Mucosa of descending colon (tissue), 3 donors: ENCODE data around the gene KIF16B. TPM values are rescaled to one million over a fixed set of nuclear protein-coding genes. Genes with fewer than 3 reads are reported as not detected.

Experiments
- ATAC-seq: fragments of 200-7000 bp; cut with Tn5 transposase; one replicate; pipeline ENCODE4 v1.9.1; 2020; ENCODE audit warnings: mild to moderate bottlenecking, moderate library complexity
- DNase-seq, 3 donors: peaks; one replicate each; pipeline ENCODE4 v3.0.0-alpha.2; 2020
- H3K36me3 ChIP-seq: fragments of 200-600 bp; one replicate; pipeline ENCODE4 v1.8.0; 2021; ENCODE audit warnings: low read depth, mild to moderate bottlenecking
- H3K4me1 ChIP-seq: fragments of 200-600 bp; one replicate; pipeline ENCODE4 v1.8.0; 2021; ENCODE audit warnings: low read depth, mild to moderate bottlenecking
- H3K4me3 ChIP-seq: fragments of 200-600 bp; one replicate; pipeline ENCODE4 v1.8.0; 2021; ENCODE audit warnings: mild to moderate bottlenecking
- H3K9me3 ChIP-seq: fragments of 200-600 bp; one replicate; pipeline ENCODE4 v1.8.0; 2021; ENCODE audit warnings: mild to moderate bottlenecking
- intact Hi-C, 2 donors: fragments of 100-400 bp; cut with DNase I in 1 of 2; cut with micrococcal nuclease in 1 of 2; formaldehyde crosslinking; loops; one replicate each; pipeline versions ENCODE4 v1.11.0 to v1.11.1; 2022; cut with DNase I, micrococcal nuclease
- total RNA-seq, 3 donors: library from RNA; stranded (reverse); fragmentation: NEBNext Ultra II Directional in 2 of 3; extraction: Animal tissue kit (Norgen Biotek cat#: 25700) in 2 of 3; gene quantifications; one replicate each; pipeline versions ENCODE4 v1.2.1 to v1.2.4, GENCODE V29; 2021 to 2023
- TF ChIP-seq, protein P1 (sequence below): fragments of 200-600 bp; IDR thresholded peaks from one replicate; pipeline ENCODE4 v1.8.0; 2022; ENCODE audit warnings: antibody characterized with exemption, mild to moderate bottlenecking
- donor health status: DM: no; HTN: no; CAD: no; lungs with moderate emphysema.
- donor health status: DM: no; HTN: no; CAD: no.
- donor health status: DM: no; HTN: yes; CAD: no.

The KIF16B gene
- total RNA-seq, 3 donors from 2014 or later = 48.5 to 81.7 (median 65.1) TPM

DNA sequence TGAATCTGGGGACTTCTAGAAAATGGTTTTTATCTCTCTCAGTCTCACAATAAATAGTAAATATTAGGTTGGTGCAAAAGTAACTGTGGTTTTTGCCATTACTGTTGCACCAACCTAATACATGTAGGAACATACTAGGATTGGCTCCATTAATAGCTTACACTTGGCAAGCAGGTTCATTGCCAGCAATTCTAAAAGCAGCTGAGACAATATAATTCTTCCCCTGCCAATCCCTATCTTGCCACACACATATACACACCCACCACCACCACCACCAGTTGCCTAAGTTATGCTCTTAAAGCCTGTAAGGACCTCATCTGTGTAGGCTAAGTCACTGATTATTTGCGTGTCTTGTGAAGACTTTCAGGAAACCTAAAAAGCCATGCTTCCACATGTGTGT, 145.1 kb downstream of the KIF16B start:
- Histone ChIP-seq H3K4me3 (no peak overlapping the region), H3K4me1 (no peaks in the 10 kb centered on the region), H3K9me3 (no peaks in the 10 kb centered on the region), H3K36me3 (no peaks in the 10 kb centered on the region)
- intact Hi-C loops = no loop called here
- no peak for DNase-seq
- TF ChIP-seq, protein P1, sequence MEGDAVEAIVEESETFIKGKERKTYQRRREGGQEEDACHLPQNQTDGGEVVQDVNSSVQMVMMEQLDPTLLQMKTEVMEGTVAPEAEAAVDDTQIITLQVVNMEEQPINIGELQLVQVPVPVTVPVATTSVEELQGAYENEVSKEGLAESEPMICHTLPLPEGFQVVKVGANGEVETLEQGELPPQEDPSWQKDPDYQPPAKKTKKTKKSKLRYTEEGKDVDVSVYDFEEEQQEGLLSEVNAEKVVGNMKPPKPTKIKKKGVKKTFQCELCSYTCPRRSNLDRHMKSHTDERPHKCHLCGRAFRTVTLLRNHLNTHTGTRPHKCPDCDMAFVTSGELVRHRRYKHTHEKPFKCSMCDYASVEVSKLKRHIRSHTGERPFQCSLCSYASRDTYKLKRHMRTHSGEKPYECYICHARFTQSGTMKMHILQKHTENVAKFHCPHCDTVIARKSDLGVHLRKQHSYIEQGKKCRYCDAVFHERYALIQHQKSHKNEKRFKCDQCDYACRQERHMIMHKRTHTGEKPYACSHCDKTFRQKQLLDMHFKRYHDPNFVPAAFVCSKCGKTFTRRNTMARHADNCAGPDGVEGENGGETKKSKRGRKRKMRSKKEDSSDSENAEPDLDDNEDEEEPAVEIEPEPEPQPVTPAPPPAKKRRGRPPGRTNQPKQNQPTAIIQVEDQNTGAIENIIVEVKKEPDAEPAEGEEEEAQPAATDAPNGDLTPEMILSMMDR = no peak
- ATAC-seq = no peak

DNA sequence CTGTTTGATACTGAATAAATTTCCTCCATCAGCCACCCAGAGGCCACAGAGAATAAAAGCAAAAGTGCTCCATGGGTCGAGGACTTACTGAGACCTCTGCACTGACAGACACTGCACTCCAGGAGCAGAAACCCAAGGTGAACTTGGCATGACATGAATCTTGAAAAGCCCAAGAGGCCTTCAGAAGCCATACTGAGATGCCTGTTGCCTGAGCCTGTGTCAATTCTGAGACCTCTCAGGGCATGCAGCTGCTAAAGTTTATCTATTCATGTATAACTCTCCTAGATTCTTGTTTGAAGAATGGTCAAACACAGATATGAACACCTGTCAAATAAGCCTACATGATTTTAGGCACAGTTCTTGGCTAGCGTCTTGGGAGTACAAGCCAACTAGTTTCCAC, 145.7 kb downstream of the KIF16B start:
- Histone ChIP-seq H3K4me3 (no peak overlapping the region), H3K4me1 (no peaks in the 10 kb centered on the region), H3K36me3 (no peaks in the 10 kb centered on the region), H3K9me3 (no peaks in the 10 kb centered on the region)
- ATAC-seq (no peak), DNase-seq (no peak)
- intact Hi-C loops = no loop called here
- TF ChIP-seq, protein P1 = no peak

GRCh38 chr20:16424780-16425179, 148.5 kb downstream of the KIF16B start:
- TF ChIP-seq, protein P1 = no peak
- Histone ChIP-seq H3K36me3 (no peaks in the 10 kb centered on the region), H3K9me3 (no peaks in the 10 kb centered on the region), H3K4me3 (no peak overlapping the region), H3K4me1 (no peaks in the 10 kb centered on the region)
- intact Hi-C loops = no loop called here
- ATAC-seq (no peak), DNase-seq (no peak)

DNA sequence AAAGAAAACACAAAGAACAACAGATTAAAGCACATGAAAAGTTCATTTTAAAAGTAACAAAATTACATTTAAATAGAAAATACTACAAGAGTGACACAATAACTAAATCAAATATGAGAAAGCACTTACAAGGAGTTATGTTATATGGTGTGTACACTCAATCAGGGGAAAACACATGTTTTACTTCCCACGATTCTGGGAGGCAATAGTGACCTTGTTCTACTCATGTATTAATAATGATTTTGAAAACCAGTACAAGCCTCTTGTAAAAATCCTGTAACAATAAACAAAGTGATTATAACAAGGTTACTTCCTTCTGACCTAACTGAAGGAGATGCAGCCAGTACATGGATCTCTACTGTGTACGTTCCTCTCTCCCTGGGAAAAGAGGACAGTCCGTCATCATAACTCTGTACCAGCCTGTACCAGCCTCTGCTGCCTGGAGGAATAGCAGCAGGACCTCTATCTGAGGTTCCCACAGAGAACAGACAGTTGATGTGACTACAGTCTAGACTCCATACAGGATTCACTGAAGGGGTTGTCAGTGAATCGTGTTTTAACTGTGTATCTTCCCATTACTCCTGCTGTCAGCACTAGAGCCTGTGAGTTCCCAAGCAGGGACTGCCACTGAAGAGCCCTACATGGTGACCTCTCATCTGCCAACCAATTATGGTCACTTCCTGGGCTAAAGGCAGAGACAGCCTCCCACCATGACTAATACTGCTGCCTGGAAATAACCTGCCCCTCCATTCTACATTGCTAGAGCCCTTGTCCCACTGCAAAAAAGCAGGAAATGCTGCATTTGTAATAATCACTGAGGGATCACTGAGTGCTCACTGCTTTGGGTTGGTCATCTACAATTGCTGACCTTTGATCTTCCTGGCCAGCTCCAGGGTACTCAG, 149.7 kb downstream of the KIF16B start:
- Histone ChIP-seq H3K36me3 (no peaks in the 10 kb centered on the region), H3K4me3 (no peak overlapping the region), H3K9me3 (no peaks in the 10 kb centered on the region), H3K4me1 (no peaks in the 10 kb centered on the region)
- intact Hi-C loops = no loop called here
- TF ChIP-seq, protein P1 = no peak
- DNase-seq (no peak), ATAC-seq (peak; percentile 31)

DNA sequence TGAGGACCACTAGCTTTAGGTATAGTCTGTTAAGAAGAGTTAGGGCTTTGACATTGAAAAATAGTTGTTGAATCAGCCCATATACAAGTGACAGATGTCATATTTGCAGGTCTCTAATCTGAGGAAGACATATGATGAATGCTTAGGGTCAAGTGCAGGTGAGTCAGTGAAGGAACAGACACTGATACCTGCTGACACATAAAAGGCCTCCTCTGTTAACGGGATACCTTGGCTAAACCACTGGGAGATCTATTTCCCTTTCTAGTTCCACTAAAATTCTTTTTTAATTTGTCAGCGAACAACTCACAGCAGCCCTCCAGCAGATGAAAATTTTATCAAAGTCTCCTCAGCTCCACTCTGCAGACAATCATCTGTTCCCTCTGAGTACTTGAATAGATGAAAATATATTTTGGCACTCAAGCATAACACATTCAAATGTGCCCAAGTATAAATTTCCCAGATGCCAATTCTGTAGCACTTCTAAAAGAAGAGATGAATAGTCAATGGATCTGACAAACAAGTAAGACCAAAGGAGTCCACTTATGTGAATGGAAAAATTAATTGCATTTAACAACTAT, 154.0 kb downstream of the KIF16B start:
- no peak for ATAC-seq
- H3K9me3 ChIP-seq = no peaks in the 10 kb centered on the region

More for the DNA sequence above, 154.0 kb downstream of the KIF16B start:
- TF ChIP-seq, protein P1 = no peak
- no peaks in the 10 kb centered on the region for H3K36me3 ChIP-seq
- no peaks in the 10 kb centered on the region for H3K4me1 ChIP-seq
- no peak for DNase-seq
- intact Hi-C loops = no loop called here
- H3K4me3 ChIP-seq = no peak overlapping the region
